Body of pancreas (tissue), 4 donors: ENCODE results near the gene TAC4.

Source experiments
- POLR2A ChIP-seq, 3 donors: fragments of 450-650 bp; IDR thresholded peaks; one replicate each; pipeline ENCODE4 v1.6.1; 2016; ENCODE audit warnings: antibody characterized with exemption in 3 of 3, mild to moderate bottlenecking in 2 of 3
- TF ChIP-seq, protein P1 (sequence below), 7 experiments: fragments of 450-650 bp in 4 of 7; fragments of 200-600 bp in 3 of 7; sonication (generic) in 3 of 7; IDR thresholded peaks; one replicate each; pipeline ENCODE4 v1.5.1; 2016 to 2019; ENCODE audit warnings: antibody characterized with exemption in 7 of 7

DNA sequence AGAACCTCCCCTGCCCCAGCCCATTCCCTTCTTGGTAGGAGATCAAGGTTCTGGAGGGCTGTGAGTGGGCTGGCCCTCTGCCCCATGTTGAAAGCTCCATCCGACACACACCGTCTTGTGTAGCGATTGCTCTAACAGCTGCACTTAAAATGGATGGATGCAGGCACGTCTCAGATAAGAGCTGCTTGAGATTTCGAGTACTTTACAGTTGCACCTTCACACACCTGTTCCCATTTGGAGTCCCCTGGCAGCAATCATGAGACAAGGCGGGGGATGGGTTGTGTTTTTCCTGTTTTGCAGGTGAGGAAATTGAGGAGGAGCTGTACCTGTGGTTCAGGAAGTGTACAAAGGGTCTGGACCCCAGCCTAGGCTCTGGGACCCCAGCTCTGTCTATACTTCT is 25.6 kb upstream of the TAC4 start:
- TF ChIP-seq, protein P1, sequence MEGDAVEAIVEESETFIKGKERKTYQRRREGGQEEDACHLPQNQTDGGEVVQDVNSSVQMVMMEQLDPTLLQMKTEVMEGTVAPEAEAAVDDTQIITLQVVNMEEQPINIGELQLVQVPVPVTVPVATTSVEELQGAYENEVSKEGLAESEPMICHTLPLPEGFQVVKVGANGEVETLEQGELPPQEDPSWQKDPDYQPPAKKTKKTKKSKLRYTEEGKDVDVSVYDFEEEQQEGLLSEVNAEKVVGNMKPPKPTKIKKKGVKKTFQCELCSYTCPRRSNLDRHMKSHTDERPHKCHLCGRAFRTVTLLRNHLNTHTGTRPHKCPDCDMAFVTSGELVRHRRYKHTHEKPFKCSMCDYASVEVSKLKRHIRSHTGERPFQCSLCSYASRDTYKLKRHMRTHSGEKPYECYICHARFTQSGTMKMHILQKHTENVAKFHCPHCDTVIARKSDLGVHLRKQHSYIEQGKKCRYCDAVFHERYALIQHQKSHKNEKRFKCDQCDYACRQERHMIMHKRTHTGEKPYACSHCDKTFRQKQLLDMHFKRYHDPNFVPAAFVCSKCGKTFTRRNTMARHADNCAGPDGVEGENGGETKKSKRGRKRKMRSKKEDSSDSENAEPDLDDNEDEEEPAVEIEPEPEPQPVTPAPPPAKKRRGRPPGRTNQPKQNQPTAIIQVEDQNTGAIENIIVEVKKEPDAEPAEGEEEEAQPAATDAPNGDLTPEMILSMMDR (IDR thresholded peaks at IDR 0.05): no peak
- TF ChIP-seq POLR2A (IDR thresholded peaks at IDR 0.05): no peak
